HEK293 (cell line): ENCODE results near the gene OLFM2.

Experiments used
- CTCF ChIA-PET: fragments of 350-600 bp; formaldehyde crosslinking; extraction: SDS; loops from one replicate; lab custom pipeline; 2021; ENCODE audit warnings: antibody characterized with exemption; lab: Yijun Ruan, JAX
- POLR2A ChIA-PET: fragments of 300-600 bp; formaldehyde crosslinking; extraction: SDS; loops from one replicate; lab custom pipeline; 2020; ENCODE audit warnings: antibody characterized with exemption, inconsistent platforms; lab: Yijun Ruan, JAX
- H3K27ac ChIP-seq: fragments of 200-500 bp; sonication (Bioruptor generic); 2 replicates; pipeline ENCODE4 v1.5.1; 2014; ENCODE audit warnings: low read depth, low read length, control low read depth, inconsistent platforms; ENCODE audit errors: extremely low read depth
- H3K36me3 ChIP-seq, 2 experiments: fragments of 200-500 bp in 1 of 2; sonication (Bioruptor generic) in 1 of 2; 1 replicate in 1 of 2; 2 replicates in 1 of 2; pipeline ENCODE4 v1.5.1; 2014 to 2017; ENCODE audit warnings: inconsistent platforms in 2 of 2, low read length in 2 of 2; ENCODE audit not compliant: control insufficient read depth in 2 of 2, insufficient read depth in 1 of 2
- H3K4me1 ChIP-seq: fragments of 200-500 bp; sonication (Bioruptor generic); 2 replicates; pipeline ENCODE4 v1.5.1; 2014; ENCODE audit warnings: mild to moderate bottlenecking, low read length, inconsistent platforms; ENCODE audit not compliant: control insufficient read depth, insufficient read depth
- H3K4me3 ChIP-seq: 2 replicates; pipeline ENCODE4 v1.5.1; 2011; ENCODE audit warnings: low read depth, mild to moderate bottlenecking, control low read depth, low read length, moderate library complexity
- H3K9me3 ChIP-seq: fragments of 200-500 bp; sonication (Bioruptor generic); 2 replicates; pipeline ENCODE4 v1.5.1; 2014; ENCODE audit warnings: low read depth, low read length, inconsistent platforms; ENCODE audit not compliant: control insufficient read depth, insufficient read depth
- GLIS2 ChIP-seq: fragments of 450-650 bp; formaldehyde crosslinking; IDR thresholded peaks from 2 replicates; pipeline ENCODE4 v1.5.1; 2016; ENCODE audit warnings: missing biosample characterization, missing genetic modification characterization
- KLF1 ChIP-seq: fragments of 450-650 bp; formaldehyde crosslinking; IDR thresholded peaks from 2 replicates; pipeline ENCODE4 v1.5.1; 2016; ENCODE audit warnings: missing biosample characterization, missing genetic modification characterization
- KLF17 ChIP-seq: fragments of 450-650 bp; formaldehyde crosslinking; IDR thresholded peaks from 2 replicates; pipeline ENCODE4 v1.5.1; 2016; ENCODE audit warnings: missing biosample characterization, missing genetic modification characterization
- KLF8 ChIP-seq: fragments of 450-650 bp; formaldehyde crosslinking; IDR thresholded peaks from 2 replicates; pipeline ENCODE4 v1.5.1; 2016; ENCODE audit warnings: missing biosample characterization, missing genetic modification characterization
- PATZ1 ChIP-seq: fragments of 450-650 bp; formaldehyde crosslinking; IDR thresholded peaks from 2 replicates; pipeline ENCODE4 v1.5.1; 2016; ENCODE audit warnings: missing biosample characterization, missing genetic modification characterization
- PRDM10 ChIP-seq: fragments of 450-650 bp; formaldehyde crosslinking; IDR thresholded peaks from 2 replicates; pipeline ENCODE4 v1.5.1; 2016; ENCODE audit warnings: missing biosample characterization, missing genetic modification characterization
- SETDB1 ChIP-seq: IDR thresholded peaks from one replicate; pipeline ENCODE4 v1.6.1; 2017; ENCODE audit warnings: mild to moderate bottlenecking, low read length, moderate library complexity, mixed read lengths; ENCODE audit not compliant: insufficient read length
- SP2 ChIP-seq: fragments of 450-650 bp; formaldehyde crosslinking; IDR thresholded peaks from 2 replicates; pipeline ENCODE4 v1.5.1; 2016; ENCODE audit warnings: missing biosample characterization, missing genetic modification characterization
- ZBTB20 ChIP-seq: fragments of 450-650 bp; formaldehyde crosslinking; IDR thresholded peaks from 2 replicates; pipeline ENCODE4 v1.5.1; 2016; ENCODE audit warnings: missing biosample characterization, missing genetic modification characterization
- ZBTB26 ChIP-seq: fragments of 450-650 bp; formaldehyde crosslinking; optimal IDR thresholded peaks from 2 replicates; pipeline ENCODE3; 2016; ENCODE audit warnings: missing biosample characterization, mild to moderate bottlenecking, missing genetic modification characterization
- ZBTB44 ChIP-seq: fragments of 450-650 bp; IDR thresholded peaks from 2 replicates; pipeline ENCODE4 v1.5.1; 2018; ENCODE audit warnings: missing biosample characterization, mild to moderate bottlenecking, missing genetic modification characterization
- ZBTB7A ChIP-seq: fragments of 450-650 bp; formaldehyde crosslinking; IDR thresholded peaks from 2 replicates; pipeline ENCODE4 v1.5.1; 2016; ENCODE audit warnings: low read depth, missing biosample characterization, missing genetic modification characterization
- ZBTB8A ChIP-seq: fragments of 450-650 bp; formaldehyde crosslinking; IDR thresholded peaks from 2 replicates; pipeline ENCODE4 v1.5.1; 2016; ENCODE audit warnings: missing biosample characterization, missing genetic modification characterization
- ZNF157 ChIP-seq: fragments of 450-650 bp; formaldehyde crosslinking; IDR thresholded peaks from 2 replicates; pipeline ENCODE4 v1.5.1; 2016; ENCODE audit warnings: missing biosample characterization, missing genetic modification characterization
- ZNF223 ChIP-seq: fragments of 450-650 bp; formaldehyde crosslinking; IDR thresholded peaks from 2 replicates; pipeline ENCODE4 v1.5.1; 2016; ENCODE audit warnings: missing biosample characterization, missing genetic modification characterization
- ZNF335 ChIP-seq: fragments of 450-650 bp; formaldehyde crosslinking; conservative IDR thresholded peaks from 2 replicates; pipeline ENCODE4 v1.5.1; 2016; ENCODE audit warnings: missing biosample characterization, missing genetic modification characterization
- ZNF391 ChIP-seq: fragments of 450-650 bp; formaldehyde crosslinking; IDR thresholded peaks from 2 replicates; pipeline ENCODE4 v1.5.1; 2016; ENCODE audit warnings: low read depth, missing biosample characterization, missing genetic modification characterization, borderline replicate concordance
- ZNF398 ChIP-seq: fragments of 450-650 bp; formaldehyde crosslinking; IDR thresholded peaks from 2 replicates; pipeline ENCODE4 v1.5.1; 2017; ENCODE audit warnings: missing biosample characterization, missing genetic modification characterization
- ZNF501 ChIP-seq: fragments of 450-650 bp; formaldehyde crosslinking; IDR thresholded peaks from 2 replicates; pipeline ENCODE4 v1.5.1; 2016; ENCODE audit warnings: missing biosample characterization, missing genetic modification characterization
- ZNF621 ChIP-seq: fragments of 450-650 bp; formaldehyde crosslinking; IDR thresholded peaks from 2 replicates; pipeline ENCODE4 v1.5.1; 2017; ENCODE audit warnings: missing biosample characterization, missing genetic modification characterization
- ZNF629 ChIP-seq: fragments of 450-650 bp; formaldehyde crosslinking; IDR thresholded peaks from 2 replicates; pipeline ENCODE4 v1.5.1; 2017; ENCODE audit warnings: missing biosample characterization, missing genetic modification characterization
- ZNF777 ChIP-seq: fragments of 450-650 bp; formaldehyde crosslinking; IDR thresholded peaks from 2 replicates; pipeline ENCODE4 v1.5.1; 2017; ENCODE audit warnings: missing biosample characterization, missing genetic modification characterization, borderline replicate concordance
- ZSCAN18 ChIP-seq: fragments of 450-650 bp; formaldehyde crosslinking; IDR thresholded peaks from 2 replicates; pipeline ENCODE4 v1.5.1; 2016; ENCODE audit warnings: missing biosample characterization, missing genetic modification characterization

The OLFM2 gene

GRCh38 chr19:9935506-9936325, 599 bp downstream of the OLFM2 start:
- CTCF ChIA-PET, result interaction anchor here (0.6 to 1.9 kb wide), 4 partner anchors 64 to 160 kb away, joined by 4 to 5 read pairs (median 4); no protein-coding TSS in a partner anchor
- POLR2A ChIA-PET, result no interaction called here
- no peak for TF ChIP-seq ZBTB20 (tag by site-specific recombination)
- TF ChIP-seq KLF8 (tag by site-specific recombination), result peak; percentile 42; the same call in 1 of the 2 replicates
- peak; percentile 61; the same call in 1 of the 2 replicates for TF ChIP-seq ZSCAN18 (tag by site-specific recombination)
- peak; percentile 54 for TF ChIP-seq ZNF335 (tag by site-specific recombination)
- peak; percentile 24; the same call in 1 of the 2 replicates for TF ChIP-seq KLF17 (tag by site-specific recombination)
- TF ChIP-seq ZBTB44 (tag by site-specific recombination), result no peak
- no peak for TF ChIP-seq SETDB1
- TF ChIP-seq ZNF629, result no peak
- peak; percentile 45; the same call in 1 of the 2 replicates for TF ChIP-seq ZNF157
- peak; percentile 30; the same call in 1 of the 2 replicates for TF ChIP-seq SP2 (tag by site-specific recombination)
- TF ChIP-seq ZNF398, result peak; percentile 44
- TF ChIP-seq PATZ1 (tag by site-specific recombination), result peak; percentile 85
- peak; percentile 35; the same call in 1 of the 2 replicates for TF ChIP-seq KLF1 (tag by site-specific recombination)
- no peak for TF ChIP-seq ZNF621 (tag by site-specific recombination)
- TF ChIP-seq GLIS2 (tag by site-specific recombination), result peak; percentile 85
- TF ChIP-seq ZBTB7A (tag by site-specific recombination), result peak; percentile 77; the same call in 1 of the 2 replicates
- peak; percentile 6; the same call in 1 of the 2 replicates for TF ChIP-seq ZNF777 (tag by site-specific recombination)
- TF ChIP-seq ZBTB26 (tag by site-specific recombination), result peak; percentile 35
- TF ChIP-seq PRDM10 (tag by site-specific recombination), result peak; percentile 36
- TF ChIP-seq ZNF223 (tag by site-specific recombination), result no peak
- peak; percentile 57 for TF ChIP-seq ZBTB8A (tag by site-specific recombination)
- 0 out of 2 replicates have a peak, but pooled peaks have one; percentile 17 for TF ChIP-seq ZNF501
- TF ChIP-seq ZNF391 (tag by site-specific recombination), result peak; percentile 46; the same call in 1 of the 2 replicates

More at GRCh38 chr19:9935506-9936325, 599 bp downstream of the OLFM2 start:
- Histone ChIP-seq H3K36me3 (no peaks in the 10 kb centered on the region), H3K9me3 (no peaks in the 10 kb centered on the region), H3K27ac (no peak overlapping the region), H3K4me1 (peaks cover 6% of the 10 kb centered on the region; the same call in 1 of the 2 replicates), H3K4me3 (peak overlapping the region; percentile 37)
